ENCODE results near the gene CLTA.

- TF ChIP-seq CTCF (IDR thresholded peaks at IDR 0.05) (no peak), YY1 (IDR thresholded peaks at IDR 0.05; ENCODE audit: low read depth) (no peak), TAF1 (IDR thresholded peaks at IDR 0.05; ENCODE audit: borderline replicate concordance, low read depth, low read length) (no peak), POLR2AphosphoS5 (IDR thresholded peaks at IDR 0.05; ENCODE audit: low read depth, low read length) (no peak), MXI1 (IDR thresholded peaks at IDR 0.05; ENCODE audit: low read depth, low read length) (no peak), ZBTB33 (IDR thresholded peaks at IDR 0.05; ENCODE audit: borderline replicate concordance, low read depth) (no peak), TCF12 (IDR thresholded peaks at IDR 0.05) (no peak), EP300 (IDR thresholded peaks at IDR 0.05; ENCODE audit: borderline replicate concordance in 1 of 2, low read depth in 1 of 2, low read length in 1 of 2) (no peak), SMC3 (IDR thresholded peaks at IDR 0.05; ENCODE audit: low read depth, low read length) (no peak), USF2 (IDR thresholded peaks at IDR 0.05; ENCODE audit: borderline replicate concordance, low read depth, low read length) (no peak), CHD2 (IDR thresholded peaks at IDR 0.05; ENCODE audit: low read length, partially characterized antibody) (no peak), RXRA (IDR thresholded peaks at IDR 0.05; ENCODE audit: borderline replicate concordance, low read depth) (no peak), RFX5 (IDR thresholded peaks at IDR 0.05; ENCODE audit: low read length) (no peak)
Measured at GRCh38 chr9:36165826-36166167, 24.9 kb upstream of the CLTA start.

Data from SK-N-SH (cell line).